ELF-1 (cell line): Measurements from ENCODE around the gene BRCA1.
"Not testable (repeated sequence)": the region's sequence is repeated elsewhere in the genome, so short reads cannot be mapped to it uniquely, and the experiment has no call there.

Source experiments
- DNase-seq: peaks from one replicate; pipeline ENCODE4 v3.0.0-alpha.2; 2016; ENCODE audit warnings: low read depth, low spot score

Gene BRCA1

DNA sequence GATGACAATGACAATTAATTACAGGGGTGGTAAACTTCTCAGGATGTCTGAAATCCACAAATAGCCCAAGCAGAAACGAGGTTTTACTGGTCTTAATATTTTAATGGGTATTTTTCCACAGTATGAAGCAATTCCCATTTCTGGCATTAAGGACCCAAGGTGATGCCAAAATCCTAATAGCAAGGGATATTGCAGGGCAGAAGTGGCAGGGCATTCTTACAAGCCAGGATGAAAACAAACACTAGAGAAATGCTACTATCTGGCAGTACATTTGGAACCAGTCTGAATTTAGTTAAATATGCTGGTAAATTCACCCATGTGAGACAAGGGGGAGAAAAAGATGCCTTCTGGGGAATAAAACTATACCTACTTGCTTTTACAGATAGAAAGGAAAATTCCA, 54.9 kb downstream of the BRCA1 start:
- no peak for DNase-seq

- no peak for DNase-seq
Observed at GRCh38 chr17:43069368-43069898, 55.7 kb downstream of the BRCA1 start.

DNA sequence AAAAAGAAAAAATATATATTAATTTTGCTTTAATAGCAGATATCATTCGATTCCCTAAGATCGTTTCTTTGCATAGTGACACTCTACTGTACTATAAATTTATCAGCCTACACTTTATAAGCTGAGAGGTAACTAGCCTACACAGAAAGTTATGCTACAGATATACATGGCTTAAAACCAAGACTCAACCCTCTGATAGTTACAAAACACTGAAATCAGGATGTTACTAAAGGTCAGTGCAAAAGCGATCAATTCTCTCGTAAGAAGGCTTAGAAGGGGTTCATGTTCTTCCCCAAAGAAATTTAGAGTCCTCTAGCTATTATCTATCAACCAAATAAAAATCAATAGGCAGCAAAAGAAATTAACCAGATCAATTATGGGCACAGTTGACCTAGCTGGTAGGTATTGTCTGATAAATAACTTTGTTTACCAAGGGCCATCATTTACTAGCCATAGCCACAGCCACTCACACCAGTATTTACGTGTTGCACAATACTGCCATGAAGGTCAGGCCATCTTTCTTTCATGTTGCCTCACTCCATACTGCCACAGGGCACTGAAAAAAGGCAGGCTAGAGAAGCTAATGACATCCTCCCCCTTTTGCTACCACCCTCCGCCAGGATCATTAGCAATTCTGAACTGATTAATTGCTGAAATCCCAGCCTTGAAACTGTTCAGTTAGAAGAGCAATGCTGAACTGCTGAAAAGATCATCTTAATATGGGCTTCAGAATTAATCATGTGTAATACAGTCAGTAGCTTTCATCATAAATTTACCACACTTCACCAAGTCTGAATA, 56.4 kb downstream of the BRCA1 start:
- peak; percentile 4 for DNase-seq

GRCh38 chr17:43062984-43063638, 62.1 kb downstream of the BRCA1 start:
- no peak for DNase-seq

- DNase-seq, result no peak
Observed at GRCh38 chr17:43056051-43056450, 69.1 kb downstream of the BRCA1 start.

- DNase-seq, result not testable (repeated sequence)
Observed at GRCh38 chr17:43053008-43053407, 72.2 kb downstream of the BRCA1 start.

- no peak for DNase-seq
Observed at GRCh38 chr17:43051969-43052368, 73.2 kb downstream of the BRCA1 start.

DNA sequence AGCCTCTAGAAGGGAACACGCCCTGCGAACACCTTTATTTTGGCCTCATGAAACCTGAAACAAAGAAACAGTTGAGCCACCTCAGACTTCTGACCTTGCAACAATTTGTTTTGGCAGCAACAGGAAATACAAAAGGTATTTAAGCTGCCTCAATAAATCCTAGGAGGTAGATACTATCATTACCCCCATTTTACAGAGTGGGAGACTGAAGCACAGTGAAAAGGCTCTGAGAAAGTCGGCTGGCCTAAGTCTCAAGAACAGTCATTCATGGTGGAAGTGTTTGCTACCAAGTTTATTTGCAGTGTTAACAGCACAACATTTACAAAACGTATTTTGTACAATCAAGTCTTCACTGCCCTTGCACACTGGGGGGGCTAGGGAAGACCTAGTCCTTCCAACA, 81.1 kb downstream of the BRCA1 start:
- DNase-seq, result no peak

DNA sequence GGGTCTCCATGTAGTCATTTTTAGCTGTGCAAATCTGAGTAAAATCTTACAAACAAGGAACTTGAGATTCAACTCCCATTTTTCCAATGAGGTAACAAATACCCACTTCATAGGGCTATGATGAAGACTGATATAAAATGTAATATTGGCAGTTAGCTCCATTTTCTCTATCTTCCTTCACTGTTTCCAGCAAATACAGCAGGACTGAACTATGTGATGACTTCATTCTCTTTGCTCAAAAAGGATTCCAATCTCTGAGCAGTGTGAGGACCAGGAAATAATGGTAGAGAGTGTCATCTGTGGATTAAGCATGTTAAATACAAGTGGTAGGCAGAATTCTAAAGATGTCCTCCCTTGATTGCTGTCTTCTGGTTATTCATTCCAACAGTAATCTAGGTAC, 81.9 kb downstream of the BRCA1 start:
- no peak for DNase-seq

GRCh38 chr17:43042025-43042628, 83.0 kb downstream of the BRCA1 start:
- no peak for DNase-seq

DNA sequence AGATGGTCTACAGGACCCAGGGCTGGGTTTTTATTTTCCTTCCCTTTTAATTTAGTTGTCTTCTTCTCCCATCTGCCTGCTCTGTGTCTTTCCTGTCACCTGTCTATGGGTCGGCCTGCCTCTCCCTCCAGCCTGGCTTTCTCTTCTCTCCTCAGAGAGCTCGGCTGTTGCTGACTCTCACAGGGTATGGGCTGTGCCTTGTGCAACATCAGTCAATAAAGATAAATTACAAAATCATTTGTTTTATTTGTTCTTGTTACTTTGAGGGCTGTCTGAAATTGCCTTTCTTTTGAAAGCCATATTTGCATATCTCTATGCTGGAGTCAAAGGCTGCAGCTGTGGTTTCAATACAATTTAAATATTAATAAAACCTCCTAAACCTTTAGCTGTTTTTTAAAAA, 84.5 kb downstream of the BRCA1 start:
- no peak for DNase-seq

GRCh38 chr17:43039646-43040045, 85.5 kb downstream of the BRCA1 start:
- no peak for DNase-seq

- DNase-seq, result no peak
Observed at GRCh38 chr17:43034894-43035293, 90.3 kb downstream of the BRCA1 start.

- DNase-seq, result peak; percentile 72
Observed at GRCh38 chr17:43033948-43034881, 90.9 kb downstream of the BRCA1 start.

DNA sequence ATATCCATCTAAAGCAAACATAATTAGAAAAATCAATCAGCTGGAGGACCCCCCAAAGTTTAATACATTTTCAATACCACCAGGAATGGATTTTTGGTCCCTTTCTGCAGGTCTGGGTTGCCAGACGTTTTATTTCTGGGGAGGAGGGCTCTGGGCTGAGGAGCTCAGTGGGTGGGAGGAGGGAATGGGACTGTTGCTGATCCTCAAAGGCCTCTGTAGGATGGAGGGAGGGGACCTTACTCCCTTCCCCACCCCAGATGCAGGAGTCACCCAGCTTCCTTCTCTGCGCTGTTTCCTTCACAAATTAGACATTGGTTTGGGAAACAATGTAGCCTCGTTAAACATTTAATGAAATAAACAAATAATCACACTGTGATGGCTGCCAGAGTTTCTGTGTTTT, 93.5 kb downstream of the BRCA1 start:
- no peak for DNase-seq

DNA sequence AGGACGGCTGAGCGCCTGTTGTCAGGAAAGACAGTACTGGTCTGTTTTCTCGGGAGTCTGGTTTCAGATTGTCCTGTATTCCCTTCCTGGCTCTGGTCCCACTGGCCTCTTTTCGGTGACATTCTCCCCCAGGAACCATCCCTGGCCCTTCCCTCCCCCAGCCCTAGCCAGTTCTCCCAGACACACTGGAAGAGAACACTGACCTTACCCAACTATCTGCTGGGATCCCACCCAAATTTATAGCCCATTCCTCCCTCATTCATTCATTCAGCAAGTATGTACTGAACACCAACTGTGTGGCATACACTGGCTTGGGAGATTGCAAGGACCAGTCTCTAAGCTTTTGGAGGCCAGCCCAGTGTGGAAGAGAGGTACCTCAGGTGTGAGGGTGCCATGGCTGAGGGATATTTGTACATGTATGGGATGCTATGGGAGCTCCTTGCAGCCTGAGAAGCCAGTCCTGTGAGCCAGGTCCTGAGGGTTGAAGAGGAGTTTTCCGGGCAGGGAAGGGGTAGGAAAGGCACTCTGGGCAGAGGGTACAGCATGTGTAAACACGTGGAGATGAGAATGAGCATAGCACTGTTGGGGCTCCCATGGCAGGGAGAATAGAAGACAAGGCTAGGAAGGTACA, 94.9 kb downstream of the BRCA1 start:
- DNase-seq, result no peak

DNA sequence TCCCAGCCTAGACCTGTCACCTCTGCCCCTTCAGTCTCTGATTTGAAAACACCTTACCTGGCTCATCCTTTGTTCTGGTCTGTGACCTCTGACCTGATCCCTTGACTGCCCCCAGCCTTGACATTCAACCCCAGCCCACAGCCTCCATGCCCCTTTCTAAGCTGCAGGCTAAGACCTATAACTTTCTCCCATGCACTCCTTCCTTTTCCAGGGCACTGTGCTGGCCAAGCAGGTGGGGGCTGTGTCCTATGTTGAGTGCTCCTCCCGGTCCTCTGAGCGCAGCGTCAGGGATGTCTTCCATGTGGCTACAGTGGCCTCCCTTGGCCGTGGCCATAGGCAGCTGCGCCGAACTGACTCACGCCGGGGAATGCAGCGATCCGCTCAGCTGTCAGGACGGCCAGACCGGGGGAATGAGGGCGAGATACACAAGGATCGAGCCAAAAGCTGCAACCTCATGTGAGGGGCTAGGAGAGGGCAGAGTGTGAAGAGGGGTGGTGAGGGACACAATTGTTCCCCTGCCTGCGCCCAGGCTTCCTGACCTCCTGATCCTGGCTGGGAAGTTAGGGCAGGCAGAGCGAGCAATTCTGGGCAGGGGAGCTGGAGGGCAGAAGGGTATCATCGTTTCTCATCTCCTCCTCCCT, 96.8 kb downstream of the BRCA1 start:
- no peak for DNase-seq

DNA sequence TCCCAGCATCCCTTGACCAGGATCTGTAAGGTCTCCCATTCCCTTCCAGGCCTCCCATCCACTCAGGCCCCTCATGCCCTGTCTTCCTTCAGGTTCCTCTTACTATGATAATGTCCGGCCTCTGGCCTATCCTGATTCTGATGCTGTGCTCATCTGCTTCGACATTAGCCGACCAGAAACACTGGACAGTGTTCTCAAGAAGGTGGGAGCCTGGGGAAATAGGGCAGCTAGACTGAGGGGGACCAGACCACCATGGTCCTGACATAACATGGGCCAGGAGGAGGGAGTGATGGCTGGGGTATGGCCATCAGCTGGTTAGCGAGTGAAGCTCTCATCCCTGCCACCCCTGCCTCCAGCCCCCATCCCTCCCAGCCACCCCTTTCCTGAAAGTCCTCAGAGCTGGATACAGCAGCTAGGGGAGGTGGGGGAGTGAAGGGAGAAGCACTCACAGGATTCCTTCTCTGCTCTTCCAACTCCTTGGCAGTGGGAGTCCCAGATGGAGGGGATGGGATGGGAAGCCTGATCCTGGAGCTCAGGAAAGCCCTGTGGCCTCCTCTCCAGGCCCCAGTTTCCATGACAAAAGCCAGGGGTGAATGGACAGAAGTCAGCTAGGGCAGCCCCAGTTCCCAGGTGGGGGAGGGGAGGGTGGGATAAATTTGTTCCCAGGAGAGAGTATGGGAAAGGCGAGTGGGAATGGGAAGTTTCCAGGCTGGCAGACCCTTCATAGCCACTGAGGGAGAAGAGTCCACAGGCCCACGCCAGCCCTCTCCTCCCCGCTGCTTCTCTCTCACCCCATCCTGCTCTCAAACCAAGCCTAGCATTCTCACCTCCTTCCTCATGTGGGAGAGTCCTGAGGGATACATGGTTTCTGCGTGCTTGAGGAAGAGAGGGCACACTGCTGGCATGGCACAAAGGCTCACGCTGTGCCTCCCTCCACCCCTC, 97.8 kb downstream of the BRCA1 start:
- DNase-seq, result no peak

DNA sequence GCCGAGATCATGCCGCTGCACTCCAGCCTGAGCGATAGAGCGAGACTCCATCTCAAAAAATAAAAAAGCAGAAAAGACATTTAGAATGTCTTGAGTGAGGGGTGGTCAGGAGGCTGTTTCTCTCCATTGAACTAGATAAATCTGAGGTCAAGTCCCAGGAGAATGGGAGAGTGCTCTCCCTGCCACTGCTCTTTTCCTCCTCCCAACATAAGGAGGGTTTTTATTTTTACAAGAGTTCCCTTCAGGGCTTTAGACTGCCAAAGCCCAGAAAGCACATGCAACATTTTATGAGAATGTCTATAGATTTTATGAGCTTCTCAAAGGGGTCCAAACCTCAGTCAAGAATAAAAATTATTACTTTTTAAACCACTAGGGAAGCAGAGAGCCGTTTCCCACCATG, 98.6 kb downstream of the BRCA1 start:
- DNase-seq, result no peak
